Loucy (cell line): Measurements from ENCODE around the gene PLEK.

Source experiments
- H2AFZ ChIP-seq: fragments of 200-600 bp; sonication (generic); 2 replicates; pipeline ENCODE4 v1.6.0; 2016; ENCODE audit warnings: antibody characterized with exemption, mild to moderate bottlenecking, low read length, moderate library complexity
- H3F3A ChIP-seq: fragments of 200-600 bp; 2 replicates; pipeline ENCODE4 v1.6.0; 2016; ENCODE audit warnings: antibody characterized with exemption, low read depth, mild to moderate bottlenecking
- H3K27me3 ChIP-seq: fragments of 200-600 bp; sonication (generic); 2 replicates; pipeline ENCODE4 v1.6.1; 2014; ENCODE audit warnings: low read length, mild to moderate bottlenecking; ENCODE audit not compliant: insufficient read depth, poor library complexity, severe bottlenecking
- H3K36me3 ChIP-seq: fragments of 200-600 bp; sonication (generic); 2 replicates; pipeline ENCODE4 v1.6.1; 2016; ENCODE audit warnings: low read length; ENCODE audit not compliant: insufficient read depth
- H3K4me1 ChIP-seq: fragments of 200-600 bp; sonication (generic); 2 replicates; pipeline ENCODE4 v1.5.1; 2014; ENCODE audit warnings: low read length, mild to moderate bottlenecking; ENCODE audit not compliant: insufficient read depth, poor library complexity, severe bottlenecking
- H3K4me2 ChIP-seq: fragments of 200-600 bp; sonication (generic); 2 replicates; pipeline ENCODE4 v1.6.0; 2014; ENCODE audit warnings: antibody characterized with exemption, low read length, low read depth, mild to moderate bottlenecking; ENCODE audit not compliant: poor library complexity, severe bottlenecking
- H3K4me3 ChIP-seq: fragments of 200-600 bp; sonication (generic); 2 replicates; pipeline ENCODE4 v1.5.1; 2014; ENCODE audit warnings: low read length, mild to moderate bottlenecking, mixed read lengths; ENCODE audit not compliant: poor library complexity, severe bottlenecking
- H3K79me2 ChIP-seq: fragments of 200-600 bp; sonication (generic); 2 replicates; pipeline ENCODE4 v1.6.1; 2014; ENCODE audit warnings: low read length; ENCODE audit not compliant: insufficient read depth
- H3K9ac ChIP-seq: fragments of 200-600 bp; sonication (generic); 2 replicates; pipeline ENCODE4 v1.6.0; 2014; ENCODE audit warnings: mild to moderate bottlenecking, low read depth, low read length, moderate library complexity; ENCODE audit not compliant: poor library complexity, severe bottlenecking
- H3K9me2 ChIP-seq: fragments of 200-600 bp; sonication (generic); replicated peaks from 2 replicates; pipeline ENCODE4 v1.6.1; 2016; ENCODE audit warnings: low read depth, low read length, mixed read lengths
- H3K9me3 ChIP-seq: fragments of 200-600 bp; sonication (generic); 2 replicates; pipeline ENCODE4 v1.6.1; 2014; ENCODE audit warnings: mild to moderate bottlenecking, antibody characterized with exemption, low read length, low read depth; ENCODE audit not compliant: insufficient read depth
- H4K20me1 ChIP-seq: fragments of 200-600 bp; sonication (generic); 2 replicates; pipeline ENCODE4 v1.6.0; 2014; ENCODE audit warnings: antibody characterized with exemption, low read length, mild to moderate bottlenecking; ENCODE audit not compliant: insufficient read depth, poor library complexity, severe bottlenecking
- CTCF ChIP-seq: fragments of 200-600 bp; sonication (generic); conservative IDR thresholded peaks from 2 replicates; pipeline ENCODE4 v1.5.1; 2014; ENCODE audit warnings: mild to moderate bottlenecking, antibody characterized with exemption, low read length
- EZH2phosphoT487 ChIP-seq: fragments of 200-600 bp; IDR thresholded peaks from 2 replicates; pipeline ENCODE4 v1.6.1; 2018; ENCODE audit warnings: antibody characterized with exemption, mild to moderate bottlenecking, moderate library complexity, borderline replicate concordance

PLEK gene

GRCh38 chr2:68426848-68427579 lies 61.9 kb downstream of the PLEK start:
- Histone ChIP-seq H3K9me3 (no peaks in the 10 kb centered on the region), H3K79me2 (no peaks in the 10 kb centered on the region), H3K4me3 (no peak overlapping the region), H3K4me2 (no peak overlapping the region), H3K4me1 (peaks cover 26% of the 10 kb centered on the region), H3K27me3 (no peaks in the 10 kb centered on the region), H2AFZ (no peak overlapping the region), H3F3A (no peaks in the 10 kb centered on the region), H3K9ac (no peak overlapping the region), H3K9me2 (no peaks in the 10 kb centered on the region), H3K36me3 (no peaks in the 10 kb centered on the region), H4K20me1 (no peaks in the 10 kb centered on the region)
- TF ChIP-seq CTCF (no peak), EZH2phosphoT487 (no peak)

GRCh38 chr2:68428126-68428525 lies 63.0 kb downstream of the PLEK start:
- Histone ChIP-seq H3K36me3 (no peaks in the 10 kb centered on the region), H3K9ac (no peak overlapping the region), H3K79me2 (no peaks in the 10 kb centered on the region), H3K4me1 (peaks cover 25% of the 10 kb centered on the region), H2AFZ (no peak overlapping the region), H3K4me2 (no peak overlapping the region), H3K9me3 (no peaks in the 10 kb centered on the region), H3K4me3 (no peak overlapping the region), H3K9me2 (no peaks in the 10 kb centered on the region), H3K27me3 (no peaks in the 10 kb centered on the region), H4K20me1 (no peaks in the 10 kb centered on the region), H3F3A (no peaks in the 10 kb centered on the region)
- TF ChIP-seq CTCF, result no peak
- no peak for TF ChIP-seq EZH2phosphoT487

GRCh38 chr2:68428746-68429145 lies 63.7 kb downstream of the PLEK start:
- no peaks in the 10 kb centered on the region for H3K79me2 ChIP-seq
- H3K36me3 ChIP-seq, result no peaks in the 10 kb centered on the region
- no peaks in the 10 kb centered on the region for H3K9me2 ChIP-seq
- H3K9ac ChIP-seq, result no peak overlapping the region
- no peak overlapping the region for H2AFZ ChIP-seq
- no peaks in the 10 kb centered on the region for H3K27me3 ChIP-seq
- H3K4me2 ChIP-seq, result no peak overlapping the region
- TF ChIP-seq EZH2phosphoT487 (no peak), CTCF (no peak)
- H4K20me1 ChIP-seq, result no peaks in the 10 kb centered on the region
- H3K4me3 ChIP-seq, result no peak overlapping the region
- peaks cover 19% of the 10 kb centered on the region for H3K4me1 ChIP-seq
- no peaks in the 10 kb centered on the region for H3K9me3 ChIP-seq
- no peaks in the 10 kb centered on the region for H3F3A ChIP-seq
